A549 treated with DMSO at 1 μM for 4 hours (cell line): ENCODE measurements around the gene F12. TPM values are rescaled to one million over a fixed set of nuclear protein-coding genes. Genes with fewer than 3 reads are reported as not detected.

Source experiments
- total RNA-seq: library from RNA; stranded (reverse); fragments of 200-300 nt; extraction: Qiagen RNA extraction; gene quantifications from 5 replicates; pipeline ENCODE4 v1.2.3, GENCODE V29; 2022; ENCODE audit warnings: low read depth

The F12 gene
- 13.8 to 24.7 TPM (median 20.7 TPM) in 5 replicates for total RNA-seq

GRCh38 chr5:177409043-177409801 is at the start of gene F12:
Gene F12, minus strand, starts transcription at chr5:177409564. Its CDS starts 37 bp downstream, at chr5:177409527.

GRCh38 chr5:177446200-177447065 is 37.1 kb upstream of the F12 start, which contains the start of gene PRR7:
Gene PRR7, plus strand, starts transcription at chr5:177446814. Its CDS starts 8,254 bp downstream, at chr5:177455068.

GRCh38 chr5:177426566-177427210 is 17.3 kb upstream of the F12 start, which contains the start of gene GRK6:
Gene GRK6, plus strand, starts transcription at chr5:177426676. Its CDS starts 170 bp downstream, at chr5:177426846.

GRCh38 chr5:177399997-177400868 is 9.1 kb downstream of the F12 start, which contains the start of gene PFN3:
Gene PFN3, minus strand, starts transcription at chr5:177400661. Its CDS starts 85 bp downstream, at chr5:177400576.

GRCh38 chr5:177384134-177384533 is 25.2 kb downstream of the F12 start, which contains the start of gene SLC34A1:
Gene SLC34A1, plus strand, starts transcription at chr5:177384434. Its CDS starts 1,308 bp downstream, at chr5:177385742.

GRCh38 chr5:177357459-177358351 is 51.7 kb downstream of the F12 start, which contains the start of gene RGS14:
Gene RGS14, plus strand, starts transcription at chr5:177357924. Its CDS starts 101 bp downstream, at chr5:177358025.

Other genes starting within 250 kb of the F12 start
- 23.6 to 29.0 TPM (median 25.9 TPM) in 5 replicates for gene RAB24, start 105.8 kb downstream of the F12 start, total RNA-seq
- gene PRELID1, start 105.8 kb downstream of the F12 start, total RNA-seq = 286 to 389 TPM (median 365 TPM) in 5 replicates
- 11.4 to 22.4 TPM (median 16.5 TPM) in 5 replicates for gene MXD3, start 97.7 kb downstream of the F12 start, total RNA-seq
- 172 to 250 TPM (median 197 TPM) in 5 replicates for gene LMAN2, start 57.9 kb downstream of the F12 start, total RNA-seq
- gene RGS14, start 51.6 kb downstream of the F12 start, total RNA-seq = 2.9 to 8.2 TPM (median 6.1 TPM) in 5 replicates
- 0.04 TPM in 1 of 5 replicates, not detected in the others for gene SLC34A1, start 25.1 kb downstream of the F12 start, total RNA-seq
- not detected in 5 replicates for gene PFN3, start 8.9 kb downstream of the F12 start, total RNA-seq
- 22.2 to 29.4 TPM (median 24.8 TPM) in 5 replicates for gene GRK6, start 17.1 kb upstream of the F12 start, total RNA-seq
- 13.5 to 37.0 TPM (median 31.3 TPM) in 5 replicates for gene PRR7, start 37.2 kb upstream of the F12 start, total RNA-seq
- gene DBN1, start 64.1 kb upstream of the F12 start, total RNA-seq = 55.6 to 80.1 TPM (median 63.8 TPM) in 5 replicates
- gene PDLIM7, start 88.0 kb upstream of the F12 start, total RNA-seq = 82.0 to 110 TPM (median 88.5 TPM) in 5 replicates
- gene DOK3, start 100.3 kb upstream of the F12 start, total RNA-seq = 3.3 to 7.5 TPM (median 4.3 TPM) in 5 replicates
- 111 to 190 TPM (median 121 TPM) in 5 replicates for gene DDX41, start 107.4 kb upstream of the F12 start, total RNA-seq
- 18.0 to 33.3 TPM (median 28.4 TPM) in 5 replicates for gene FAM193B, start 145.0 kb upstream of the F12 start, total RNA-seq
- gene TMED9, start 182.6 kb upstream of the F12 start, total RNA-seq = 262 to 315 TPM (median 273 TPM) in 5 replicates
- gene B4GALT7, start 190.6 kb upstream of the F12 start, total RNA-seq = 19.6 to 29.3 TPM (median 26.1 TPM) in 5 replicates